Loucy (cell line): ENCODE data around the gene ST7L.

Source experiments
- H2AFZ ChIP-seq: fragments of 200-600 bp; sonication (generic); 2 replicates; pipeline ENCODE4 v1.6.0; 2016; ENCODE audit warnings: antibody characterized with exemption, mild to moderate bottlenecking, low read length, moderate library complexity
- H3F3A ChIP-seq: fragments of 200-600 bp; 2 replicates; pipeline ENCODE4 v1.6.0; 2016; ENCODE audit warnings: antibody characterized with exemption, low read depth, mild to moderate bottlenecking
- H3K27me3 ChIP-seq: fragments of 200-600 bp; sonication (generic); 2 replicates; pipeline ENCODE4 v1.6.1; 2014; ENCODE audit warnings: low read length, mild to moderate bottlenecking; ENCODE audit not compliant: insufficient read depth, poor library complexity, severe bottlenecking
- H3K36me3 ChIP-seq: fragments of 200-600 bp; sonication (generic); 2 replicates; pipeline ENCODE4 v1.6.1; 2016; ENCODE audit warnings: low read length; ENCODE audit not compliant: insufficient read depth
- H3K4me1 ChIP-seq: fragments of 200-600 bp; sonication (generic); 2 replicates; pipeline ENCODE4 v1.5.1; 2014; ENCODE audit warnings: low read length, mild to moderate bottlenecking; ENCODE audit not compliant: insufficient read depth, poor library complexity, severe bottlenecking
- H3K4me2 ChIP-seq: fragments of 200-600 bp; sonication (generic); 2 replicates; pipeline ENCODE4 v1.6.0; 2014; ENCODE audit warnings: antibody characterized with exemption, low read length, low read depth, mild to moderate bottlenecking; ENCODE audit not compliant: poor library complexity, severe bottlenecking
- H3K4me3 ChIP-seq: fragments of 200-600 bp; sonication (generic); 2 replicates; pipeline ENCODE4 v1.5.1; 2014; ENCODE audit warnings: low read length, mild to moderate bottlenecking, mixed read lengths; ENCODE audit not compliant: poor library complexity, severe bottlenecking
- H3K79me2 ChIP-seq: fragments of 200-600 bp; sonication (generic); 2 replicates; pipeline ENCODE4 v1.6.1; 2014; ENCODE audit warnings: low read length; ENCODE audit not compliant: insufficient read depth
- H3K9ac ChIP-seq: fragments of 200-600 bp; sonication (generic); 2 replicates; pipeline ENCODE4 v1.6.0; 2014; ENCODE audit warnings: mild to moderate bottlenecking, low read depth, low read length, moderate library complexity; ENCODE audit not compliant: poor library complexity, severe bottlenecking
- H3K9me2 ChIP-seq: fragments of 200-600 bp; sonication (generic); replicated peaks from 2 replicates; pipeline ENCODE4 v1.6.1; 2016; ENCODE audit warnings: low read depth, low read length, mixed read lengths
- H3K9me3 ChIP-seq: fragments of 200-600 bp; sonication (generic); 2 replicates; pipeline ENCODE4 v1.6.1; 2014; ENCODE audit warnings: mild to moderate bottlenecking, antibody characterized with exemption, low read length, low read depth; ENCODE audit not compliant: insufficient read depth
- H4K20me1 ChIP-seq: fragments of 200-600 bp; sonication (generic); 2 replicates; pipeline ENCODE4 v1.6.0; 2014; ENCODE audit warnings: antibody characterized with exemption, low read length, mild to moderate bottlenecking; ENCODE audit not compliant: insufficient read depth, poor library complexity, severe bottlenecking
- EZH2phosphoT487 ChIP-seq: fragments of 200-600 bp; IDR thresholded peaks from 2 replicates; pipeline ENCODE4 v1.6.1; 2018; ENCODE audit warnings: antibody characterized with exemption, mild to moderate bottlenecking, moderate library complexity, borderline replicate concordance
- TF ChIP-seq, protein P1 (sequence below): fragments of 200-600 bp; sonication (generic); conservative IDR thresholded peaks from 2 replicates; pipeline ENCODE4 v1.5.1; 2014; ENCODE audit warnings: mild to moderate bottlenecking, antibody characterized with exemption, low read length

ST7L gene

DNA sequence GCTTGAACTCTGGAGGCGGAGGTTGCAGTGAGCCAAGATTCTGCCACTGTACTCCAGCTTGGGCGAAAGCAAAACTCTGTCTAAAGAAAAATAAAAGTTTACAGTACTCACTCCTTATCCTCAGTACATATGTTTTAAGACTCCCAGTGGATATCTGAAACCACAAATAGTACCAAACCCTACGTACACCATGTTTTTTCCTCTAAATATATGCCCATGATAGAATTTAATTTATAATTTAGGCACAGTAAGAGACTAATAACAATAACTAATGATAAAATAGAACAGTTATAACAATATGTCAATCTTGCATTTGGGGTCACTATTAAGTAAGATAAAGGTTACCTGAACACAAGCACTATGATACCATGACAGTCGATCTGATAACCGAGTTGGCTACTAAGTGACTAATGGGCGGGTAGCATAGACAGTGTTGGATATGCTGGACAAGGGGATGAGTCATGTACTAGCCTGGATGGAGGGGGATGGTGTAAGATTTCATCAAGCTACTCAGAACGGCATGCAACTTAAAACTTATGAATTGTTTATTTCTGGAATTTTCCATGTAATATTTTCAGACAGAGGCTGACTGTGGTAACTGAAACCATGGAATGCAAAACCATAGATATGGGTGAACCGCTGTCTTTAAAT, 43.7 kb downstream of the ST7L start:
- H3K9me2 ChIP-seq: no peaks in the 10 kb centered on the region
- H3K9me3 ChIP-seq: no peaks in the 10 kb centered on the region
- no peak overlapping the region for H3K9ac ChIP-seq
- no peak for TF ChIP-seq EZH2phosphoT487
- TF ChIP-seq, protein P1, sequence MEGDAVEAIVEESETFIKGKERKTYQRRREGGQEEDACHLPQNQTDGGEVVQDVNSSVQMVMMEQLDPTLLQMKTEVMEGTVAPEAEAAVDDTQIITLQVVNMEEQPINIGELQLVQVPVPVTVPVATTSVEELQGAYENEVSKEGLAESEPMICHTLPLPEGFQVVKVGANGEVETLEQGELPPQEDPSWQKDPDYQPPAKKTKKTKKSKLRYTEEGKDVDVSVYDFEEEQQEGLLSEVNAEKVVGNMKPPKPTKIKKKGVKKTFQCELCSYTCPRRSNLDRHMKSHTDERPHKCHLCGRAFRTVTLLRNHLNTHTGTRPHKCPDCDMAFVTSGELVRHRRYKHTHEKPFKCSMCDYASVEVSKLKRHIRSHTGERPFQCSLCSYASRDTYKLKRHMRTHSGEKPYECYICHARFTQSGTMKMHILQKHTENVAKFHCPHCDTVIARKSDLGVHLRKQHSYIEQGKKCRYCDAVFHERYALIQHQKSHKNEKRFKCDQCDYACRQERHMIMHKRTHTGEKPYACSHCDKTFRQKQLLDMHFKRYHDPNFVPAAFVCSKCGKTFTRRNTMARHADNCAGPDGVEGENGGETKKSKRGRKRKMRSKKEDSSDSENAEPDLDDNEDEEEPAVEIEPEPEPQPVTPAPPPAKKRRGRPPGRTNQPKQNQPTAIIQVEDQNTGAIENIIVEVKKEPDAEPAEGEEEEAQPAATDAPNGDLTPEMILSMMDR: no peak
- H3K4me1 ChIP-seq: no peaks in the 10 kb centered on the region
- no peak overlapping the region for H2AFZ ChIP-seq
- H3K27me3 ChIP-seq: no peaks in the 10 kb centered on the region
- no peaks in the 10 kb centered on the region for H3K79me2 ChIP-seq
- no peak overlapping the region for H3K4me2 ChIP-seq
- H3F3A ChIP-seq: no peaks in the 10 kb centered on the region
- H3K36me3 ChIP-seq: no peaks in the 10 kb centered on the region
- H4K20me1 ChIP-seq: no peaks in the 10 kb centered on the region
- H3K4me3 ChIP-seq: no peak overlapping the region

DNA sequence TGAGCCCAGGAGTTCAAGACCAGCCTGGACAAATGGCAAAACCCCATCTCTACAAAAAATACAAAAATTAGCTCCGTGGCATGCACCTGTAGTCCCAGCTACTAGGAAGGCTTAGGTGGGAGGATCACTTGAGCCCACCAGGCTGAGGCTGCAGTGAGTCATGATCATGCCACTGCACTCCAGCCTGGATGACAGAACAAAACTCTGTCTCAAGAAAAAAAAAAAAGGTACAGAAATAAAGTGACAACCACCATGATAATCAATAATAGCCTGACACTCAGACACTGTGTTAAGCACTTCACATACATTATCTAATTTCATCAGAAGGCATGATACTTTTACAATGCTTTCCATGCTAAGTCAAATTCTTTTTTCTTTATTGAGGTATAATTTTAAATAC, 53.1 kb downstream of the ST7L start:
- Histone ChIP-seq H3K9ac (no peak overlapping the region), H3K27me3 (no peaks in the 10 kb centered on the region), H3K9me2 (no peaks in the 10 kb centered on the region), H4K20me1 (no peaks in the 10 kb centered on the region), H3K4me1 (no peaks in the 10 kb centered on the region), H3K9me3 (no peaks in the 10 kb centered on the region), H3K4me2 (no peak overlapping the region), H2AFZ (no peak overlapping the region), H3K36me3 (no peaks in the 10 kb centered on the region), H3K4me3 (no peak overlapping the region), H3K79me2 (no peaks in the 10 kb centered on the region), H3F3A (no peaks in the 10 kb centered on the region)
- TF ChIP-seq, protein P1: no peak
- TF ChIP-seq EZH2phosphoT487: no peak

DNA sequence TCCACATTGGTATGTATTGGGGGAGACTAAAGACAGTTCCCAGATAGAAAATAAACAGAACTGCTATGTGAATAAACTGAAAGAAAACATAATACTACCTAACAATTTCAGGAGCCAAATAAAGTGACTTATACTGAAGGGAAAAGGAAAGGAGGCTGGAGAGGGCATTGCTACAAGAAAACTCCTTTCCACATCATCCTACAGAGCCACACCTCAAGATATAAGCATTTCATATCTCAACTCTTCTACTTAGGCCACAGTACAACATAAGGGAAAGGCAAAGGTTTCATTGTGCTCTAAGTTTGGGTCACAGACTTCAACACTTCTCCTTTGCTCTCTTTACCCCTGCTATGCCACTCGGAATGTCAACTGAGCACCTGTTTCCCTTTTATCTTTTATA, 54.9 kb downstream of the ST7L start:
- Histone ChIP-seq H3K27me3 (no peaks in the 10 kb centered on the region), H3K4me3 (no peak overlapping the region), H3F3A (no peaks in the 10 kb centered on the region), H3K79me2 (no peaks in the 10 kb centered on the region), H3K4me1 (no peaks in the 10 kb centered on the region), H4K20me1 (no peaks in the 10 kb centered on the region), H3K9me2 (no peaks in the 10 kb centered on the region), H2AFZ (no peak overlapping the region), H3K9me3 (no peaks in the 10 kb centered on the region), H3K9ac (no peak overlapping the region), H3K36me3 (no peaks in the 10 kb centered on the region), H3K4me2 (no peak overlapping the region)
- TF ChIP-seq, protein P1: no peak
- no peak for TF ChIP-seq EZH2phosphoT487
